GM12878 (cell line): ENCODE data around the gene BAK1. TPM values are rescaled to one million over a fixed set of nuclear protein-coding genes. Genes with fewer than 3 reads are reported as not detected.

Experiments used
- ATAC-seq: fragments of 200-7000 bp; cut with Tn5 transposase; 3 replicates; pipeline ENCODE4 v1.9.1; 2020; ENCODE audit warnings: mild to moderate bottlenecking, moderate library complexity
- BruUV-seq: library from RNA; stranded (reverse); fragments of 400-500 nt; replicated peaks from 2 replicates; lab custom pipeline; 2021; lab: Mats Ljungman, UMichigan
- CTCF ChIA-PET: fragments of 300-600 bp; sonication (Branson Sonifier 250); formaldehyde crosslinking; extraction: SDS; loops from one replicate; lab custom pipeline; 2021; ENCODE audit warnings: inconsistent platforms; lab: Yijun Ruan, JAX
- POLR2A ChIA-PET: fragments of 350-600 bp; formaldehyde crosslinking; extraction: SDS; loops from one replicate; lab custom pipeline; 2021; ENCODE audit warnings: inconsistent platforms; lab: Charles Lee
- RAD21 ChIA-PET: fragments of 300-600 bp; sonication (Branson Sonifier 250); formaldehyde crosslinking; loops from one replicate; lab custom pipeline; 2023; ENCODE audit warnings: antibody characterized with exemption; ENCODE audit not compliant: unreplicated experiment; lab: Charles Lee
- SMC1A ChIA-PET: fragments of 300-600 bp; sonication (Branson Sonifier 250); formaldehyde crosslinking; loops from one replicate; lab custom pipeline; 2023; ENCODE audit not compliant: unreplicated experiment, uncharacterized antibody; lab: Charles Lee
- DNase-seq: peaks from one replicate; pipeline ENCODE4 v3.0.0-alpha.2; 2011; ENCODE audit warnings: low read depth, low spot score
- FAIRE-seq: peaks from 3 replicates; lab custom pipeline; 2011; peaks lifted over from hg19 to GRCh38; lab: Jason Lieb, UNC
- H2AFZ ChIP-seq: 2 replicates; pipeline ENCODE4 v1.6.0; 2011; ENCODE audit warnings: low read depth, low read length, control low read depth; ENCODE audit not compliant: control insufficient read depth
- H3K27ac ChIP-seq: 2 replicates; pipeline ENCODE4 v1.5.1; 2011; ENCODE audit warnings: control low read depth; ENCODE audit not compliant: control insufficient read depth, insufficient read depth
- H3K27me3 ChIP-seq, 2 experiments: replicated peaks in 1 of 2; 2 replicates each; pipeline versions ENCODE4 v1.6.0 to v1.6.1; 2011; ENCODE audit warnings: low read length in 1 of 2; ENCODE audit not compliant: control insufficient read depth in 2 of 2, insufficient read depth in 2 of 2
- H3K36me3 ChIP-seq, 2 experiments: 2 replicates each; pipeline ENCODE4 v1.5.1; 2011; ENCODE audit warnings: low read length in 1 of 2; ENCODE audit not compliant: control insufficient read depth in 2 of 2, insufficient read depth in 2 of 2
- H3K4me1 ChIP-seq: 2 replicates; pipeline ENCODE4 v1.6.1; 2011; ENCODE audit warnings: mild to moderate bottlenecking, low read length, moderate library complexity, mixed read lengths; ENCODE audit not compliant: control insufficient read depth, insufficient read depth
- H3K4me2 ChIP-seq: 2 replicates; pipeline ENCODE4 v1.6.0; 2011; ENCODE audit warnings: control low read depth; ENCODE audit not compliant: control insufficient read depth, insufficient read depth
- H3K4me3 ChIP-seq: fragments of 200-600 bp; sonication (generic); 2 replicates; pipeline ENCODE4 v1.5.1; 2016
- H3K79me2 ChIP-seq: 2 replicates; pipeline ENCODE4 v1.6.0; 2011; ENCODE audit warnings: low read length; ENCODE audit not compliant: control insufficient read depth, insufficient read depth
- H3K9ac ChIP-seq: 2 replicates; pipeline ENCODE4 v1.8.0; 2011; ENCODE audit warnings: low read length, control low read depth, mixed read lengths; ENCODE audit not compliant: control insufficient read depth, insufficient read depth
- H3K9me3 ChIP-seq: replicated peaks from 3 replicates; pipeline ENCODE4 v1.5.1; 2011; ENCODE audit warnings: mild to moderate bottlenecking, low read length; ENCODE audit not compliant: control insufficient read depth, insufficient read depth
- H4K20me1 ChIP-seq: 2 replicates; pipeline ENCODE4 v1.6.0; 2011; ENCODE audit not compliant: control insufficient read depth, insufficient read depth
- ATF3 ChIP-seq: IDR thresholded peaks from 2 replicates; pipeline ENCODE4 v1.6.1; 2011; ENCODE audit warnings: low read depth, mild to moderate bottlenecking, low read length, moderate library complexity, borderline replicate concordance; ENCODE audit errors: extremely low read depth
- BHLHE40 ChIP-seq, 2 experiments: fragments of 450-650 bp in 1 of 2; IDR thresholded peaks; 2 replicates each; pipeline ENCODE4 v1.6.1; 2011 to 2017; ENCODE audit warnings: low read depth in 2 of 2, borderline replicate concordance in 1 of 2, improper control_type of control experiment in 1 of 2, low read length in 1 of 2, mild to moderate bottlenecking in 1 of 2
- BMI1 ChIP-seq: fragments of 450-650 bp; IDR thresholded peaks from 2 replicates; pipeline ENCODE4 v1.6.1; 2016; ENCODE audit warnings: mild to moderate bottlenecking, moderate library complexity, borderline replicate concordance
- CHD4 ChIP-seq: fragments of 200-600 bp; sonication (generic); IDR thresholded peaks from 2 replicates; pipeline ENCODE4 v1.6.1; 2016; ENCODE audit warnings: mild to moderate bottlenecking
- EP300 ChIP-seq, 2 experiments: fragments of 150-350 bp in 1 of 2; IDR thresholded peaks; 2 replicates each; pipeline ENCODE4 v1.6.1; 2011 to 2012; ENCODE audit warnings: low read depth in 2 of 2, low read length in 2 of 2, borderline replicate concordance in 1 of 2, improper control_type of control experiment in 1 of 2, inconsistent platforms in 1 of 2; ENCODE audit not compliant: control insufficient read depth in 1 of 2
- GATAD2B ChIP-seq: fragments of 450-650 bp; conservative IDR thresholded peaks from 2 replicates; pipeline ENCODE4 v1.6.1; 2017; ENCODE audit warnings: low read depth, mild to moderate bottlenecking, moderate library complexity
- IKZF1 ChIP-seq: fragments of 450-650 bp; conservative IDR thresholded peaks from 2 replicates; pipeline ENCODE4 v1.6.1; 2017; ENCODE audit warnings: antibody characterized with exemption, mild to moderate bottlenecking
- IKZF2 ChIP-seq, 2 experiments: fragments of 450-650 bp; IDR thresholded peaks; 2 replicates each; pipeline ENCODE4 v1.6.1; 2017; ENCODE audit warnings: mild to moderate bottlenecking in 2 of 2, moderate library complexity in 2 of 2
- RELA ChIP-seq: fragments of 450-650 bp; IDR thresholded peaks from 2 replicates; pipeline ENCODE4 v1.8.0; 2014; ENCODE audit warnings: borderline replicate concordance; ENCODE audit not compliant: partially characterized antibody
- RFX5 ChIP-seq: IDR thresholded peaks from 2 replicates; pipeline ENCODE4 v1.6.1; 2011; ENCODE audit warnings: low read depth, low read length, improper control_type of control experiment
- RUNX3 ChIP-seq: IDR thresholded peaks from 2 replicates; pipeline ENCODE4 v1.6.1; 2012; ENCODE audit warnings: low read length, inconsistent platforms
- SMARCA5 ChIP-seq: fragments of 450-650 bp; IDR thresholded peaks from 2 replicates; pipeline ENCODE4 v1.6.1; 2017; ENCODE audit warnings: mild to moderate bottlenecking
- WRNIP1 ChIP-seq: IDR thresholded peaks from 2 replicates; pipeline ENCODE4 v1.6.1; 2011; ENCODE audit warnings: low read depth, low read length, improper control_type of control experiment, borderline replicate concordance
- ZBTB11 ChIP-seq: fragments of 450-650 bp; formaldehyde crosslinking; IDR thresholded peaks from 2 replicates; pipeline ENCODE4 v1.5.0; 2022; ENCODE audit warnings: mild to moderate bottlenecking, missing genetic modification characterization
- ZSCAN29 ChIP-seq: fragments of 450-650 bp; IDR thresholded peaks from 2 replicates; pipeline ENCODE4 v1.6.1; 2017; ENCODE audit warnings: mild to moderate bottlenecking, moderate library complexity
- WGBS: methylation state at CpG from one replicate; pipeline ENCODE4 v1.1.6; 2016; ENCODE audit warnings: low lambda C conversion rate; ENCODE audit not compliant: insufficient replicate concordance, insufficient coverage; ENCODE audit errors: missing lambda C conversion rate; 5-methylcytosine and 5-hydroxymethylcytosine counted together
- in situ Hi-C: fragments of 300-500 bp; cut with MboI; formaldehyde crosslinking; loops from 9 replicates; pipeline ENCODE4 v1.14.3; 2018; ENCODE audit warnings: mixed read lengths
- intact Hi-C: fragments of 100-400 bp; cut with micrococcal nuclease; formaldehyde crosslinking; loops from one replicate; pipeline ENCODE4 v1.14.2; 2022; ENCODE audit not compliant: unreplicated experiment
- polyA plus RNA-seq, 11 experiments: library from polyadenylated mRNA; depleted of rRNA in 4 of 11; unstranded in 6 of 11; stranded (reverse) in 5 of 11; fragments of >200 nt; fragmentation: Nextera tagmentation in 4 of 11; fragmentation: Illumina TruSeq in 1 of 11; extraction: Ambion mirVana in 4 of 11; extraction: Trizol in 1 of 11; gene quantifications; 1 replicate in 1 of 11; 2 replicates in 10 of 11; pipeline versions ENCODE4 v1.2.1 to v1.2.3, GENCODE V29; 2011 to 2016; ENCODE audit warnings: inconsistent platforms in 2 of 11, missing spikeins in 2 of 11, low read depth in 1 of 11
- total RNA-seq, 4 experiments: library from RNA; depleted of rRNA in 3 of 4; stranded (reverse); fragments of >200 nt in 3 of 4; fragmentation: Illumina TruSeq in 1 of 4; extraction: Trizol in 1 of 4; gene quantifications; 2 replicates each; pipeline versions ENCODE4 v1.2.1 to v1.2.3, GENCODE V29; 2013 to 2021

BAK1 gene
- total and polyA plus RNA-seq, 10 of the 15 experiments (the other 5 are each of a cell fraction or from before 2014, with no cell fraction given): 6.3 to 65.8 (median 29.6) TPM

- H2AFZ ChIP-seq: no peak overlapping the region
- ChIA-PET SMC1A (interaction anchor here (0.6 to 1.3 kb wide), 2 partner anchors 42 to 68 kb away, joined by 3 read pairs; no protein-coding TSS in a partner anchor), POLR2A (interaction anchor here (0.5 to 1.3 kb wide), 5 partner anchors 8 to 368 kb away, joined by 3 to 5 read pairs (median 3); no protein-coding TSS in a partner anchor), CTCF (interaction anchor here (0.6 to 1.1 kb wide), 4 partner anchors 12 to 151 kb away, joined by 3 to 6 read pairs (median 4); no protein-coding TSS in a partner anchor), RAD21 (interaction anchor here (0.7 to 1.0 kb wide), 2 partner anchors 16 to 30 kb away, joined by 3 read pairs; no protein-coding TSS in a partner anchor)
- H3K4me1 ChIP-seq: peaks cover 16% of the 10 kb centered on the region
- no peak overlapping the region; the same call in 1 of the 2 replicates for H3K9ac ChIP-seq
- no TSS peak for BruUV-seq
- H3K27ac ChIP-seq: peak overlapping the region; percentile 95; the same call in 1 of the 2 replicates
- no peaks in the 10 kb centered on the region; the same call in 1 of the 2 replicates for H4K20me1 ChIP-seq
- intact Hi-C loops (loop anchor here (10.0 kb wide), 1 partner anchor 372 kb away; the partner anchor contains the start of genes HSD17B8, RING1, RXRB and SLC39A7), in situ Hi-C loops (no loop called here)
- FAIRE-seq: no peak
- peaks cover 35% of the 10 kb centered on the region for H3K79me2 ChIP-seq
- WGBS: 70% methylated on average over 8 of the region's 9 CpGs
- peak overlapping the region; percentile 93; the same call in 1 of the 2 replicates for H3K4me3 ChIP-seq
- TF ChIP-seq SMARCA5: no peak
- TF ChIP-seq BMI1: no peak
- TF ChIP-seq CHD4: no peak
- TF ChIP-seq RUNX3: no peak
- TF ChIP-seq ZBTB11: no peak
- TF ChIP-seq ZSCAN29: no peak
- peak in 1 of 2 experiments; percentile 3; a peak in 1 of 4 replicates for TF ChIP-seq BHLHE40 (IDR thresholded peaks at IDR 0.05; ENCODE audit: borderline replicate concordance in 1 of 2, low read depth in 2 of 2, low read length in 1 of 2)
- TF ChIP-seq RFX5: no peak
- no peak for TF ChIP-seq EP300 (IDR thresholded peaks at IDR 0.05; ENCODE audit: borderline replicate concordance in 1 of 2, control insufficient read depth in 1 of 2, low read depth in 2 of 2, low read length in 2 of 2)
- TF ChIP-seq RELA: no peak
- no peak for TF ChIP-seq ATF3
- 0 out of 2 replicates have a peak, but pooled peaks have one; percentile 15 for TF ChIP-seq WRNIP1
- TF ChIP-seq IKZF2 (IDR thresholded peaks at IDR 0.05): peak; percentile 15 to 57; a peak in 2 of 4 replicates
- no peak for TF ChIP-seq GATAD2B
- TF ChIP-seq IKZF1: peak; percentile 65
- DNase-seq: no peak
- no peaks in the 10 kb centered on the region for H3K27me3 ChIP-seq
- H3K4me2 ChIP-seq: peak overlapping the region; percentile 93; the same call in 1 of the 2 replicates
- no peaks in the 10 kb centered on the region; the same call in 2 of the 3 replicates for H3K9me3 ChIP-seq
- ATAC-seq: peak; percentile 7; the same call in 1 of the 3 replicates
- H3K36me3 ChIP-seq: peaks cover 22 to 28% of the 10 kb centered on the region in 2 experiments
These were observed 3.0 kb downstream of the BAK1 start for GRCh38 chr6:33577106-33577535.
